Panc1 (cell line): Measurements from ENCODE around the gene IQUB. TPM values are rescaled to one million over a fixed set of nuclear protein-coding genes. Genes with fewer than 3 reads are reported as not detected.

ENCODE experiments used
- ATAC-seq: fragments of 200-7000 bp; cut with Tn5 transposase; 2 replicates; pipeline ENCODE4 v1.9.1; 2020; ENCODE audit warnings: mild to moderate bottlenecking, moderate library complexity
- BruUV-seq: library from RNA; stranded (reverse); fragments of 400-500 nt; replicated peaks from 2 replicates; lab custom pipeline; 2021; lab: Mats Ljungman, UMichigan
- CTCF ChIA-PET: fragments of 300-600 bp; sonication (Branson Sonifier 250); formaldehyde crosslinking; loops from one replicate; lab custom pipeline; 2022; ENCODE audit warnings: antibody characterized with exemption; lab: Charles Lee
- POLR2A ChIA-PET: fragments of 300-600 bp; sonication (Branson Sonifier 250); formaldehyde crosslinking; loops from one replicate; lab custom pipeline; 2022; ENCODE audit warnings: antibody characterized with exemption; lab: Charles Lee
- DNase-seq: peaks from one replicate; pipeline ENCODE4 v3.0.0-alpha.2; 2010; ENCODE audit warnings: low read depth, low spot score
- H3K27ac ChIP-seq: 2 replicates; pipeline ENCODE4 v1.5.1; 2011; ENCODE audit warnings: mild to moderate bottlenecking, low read length, inconsistent platforms
- H3K27me3 ChIP-seq: fragments of 200-500 bp; sonication (Bioruptor generic); 2 replicates; pipeline ENCODE4 v1.6.0; 2014; ENCODE audit warnings: low read length, inconsistent platforms; ENCODE audit not compliant: control insufficient read depth, insufficient read depth
- H3K36me3 ChIP-seq: fragments of 200-500 bp; sonication (Bioruptor generic); 2 replicates; pipeline ENCODE4 v1.5.1; 2014; ENCODE audit warnings: inconsistent platforms, mild to moderate bottlenecking, low read length, moderate library complexity; ENCODE audit not compliant: control insufficient read depth, insufficient read depth
- H3K4me1 ChIP-seq: 2 replicates; pipeline ENCODE4 v1.5.1; 2011; ENCODE audit warnings: inconsistent platforms, mild to moderate bottlenecking, low read length, moderate library complexity; ENCODE audit not compliant: control insufficient read depth, insufficient read depth
- H3K4me3 ChIP-seq, 2 experiments: 2 replicates each; pipeline ENCODE4 v1.5.1; 2011 to 2012; ENCODE audit warnings: low read depth in 2 of 2, low read length in 2 of 2, mild to moderate bottlenecking in 2 of 2, inconsistent platforms in 1 of 2, moderate library complexity in 1 of 2
- H3K9me3 ChIP-seq: fragments of 200-500 bp; sonication (Bioruptor generic); 2 replicates; pipeline ENCODE4 v1.5.1; 2014; ENCODE audit warnings: low read depth, mild to moderate bottlenecking, inconsistent platforms, low read length, moderate library complexity; ENCODE audit not compliant: control insufficient read depth, insufficient read depth
- CTCF ChIP-seq: fragments of 450-650 bp; IDR thresholded peaks from 2 replicates; pipeline ENCODE4 v1.5.1; 2017; ENCODE audit warnings: mild to moderate bottlenecking
- POLR2AphosphoS5 ChIP-seq: IDR thresholded peaks from 2 replicates; pipeline ENCODE4 v1.6.1; 2012; ENCODE audit warnings: mild to moderate bottlenecking, low read depth, low read length, moderate library complexity
- SIN3A ChIP-seq: IDR thresholded peaks from 2 replicates; pipeline ENCODE4 v1.6.1; 2012; ENCODE audit warnings: low read depth, mild to moderate bottlenecking, low read length, moderate library complexity, borderline replicate concordance; ENCODE audit not compliant: insufficient read depth
- TCF7L2 ChIP-seq: IDR thresholded peaks from 2 replicates; pipeline ENCODE4 v1.6.1; 2011; ENCODE audit warnings: mild to moderate bottlenecking, low read depth, low read length, inconsistent platforms
- in situ Hi-C: cut with HindIII; loops from 2 replicates; pipeline ENCODE4 v1.10.0; 2016; ENCODE audit warnings: low sequenced_read_pairs, low pct_unique_long_range_greater_than_20kb
- intact Hi-C: fragments of 100-400 bp; cut with micrococcal nuclease; formaldehyde crosslinking; loops from one replicate; pipeline ENCODE4 v1.10.0; 2022; ENCODE audit not compliant: unreplicated experiment
- total RNA-seq: library from RNA; stranded (reverse); gene quantifications from one replicate; pipeline ENCODE4 v1.2.1, GENCODE V29; 2021; ENCODE audit not compliant: unreplicated experiment
- TF ChIP-seq, protein P1 (sequence below), 2 experiments: IDR thresholded peaks; 2 replicates each; pipeline ENCODE4 v1.6.1; 2011 to 2012; ENCODE audit warnings: low read depth in 2 of 2, control low read depth in 1 of 2, low read length in 1 of 2, mild to moderate bottlenecking in 1 of 2, moderate library complexity in 1 of 2; ENCODE audit not compliant: insufficient read depth in 1 of 2

The IQUB gene
- total RNA-seq, 1 experiment from 2014 or later = 0.59 TPM

DNA sequence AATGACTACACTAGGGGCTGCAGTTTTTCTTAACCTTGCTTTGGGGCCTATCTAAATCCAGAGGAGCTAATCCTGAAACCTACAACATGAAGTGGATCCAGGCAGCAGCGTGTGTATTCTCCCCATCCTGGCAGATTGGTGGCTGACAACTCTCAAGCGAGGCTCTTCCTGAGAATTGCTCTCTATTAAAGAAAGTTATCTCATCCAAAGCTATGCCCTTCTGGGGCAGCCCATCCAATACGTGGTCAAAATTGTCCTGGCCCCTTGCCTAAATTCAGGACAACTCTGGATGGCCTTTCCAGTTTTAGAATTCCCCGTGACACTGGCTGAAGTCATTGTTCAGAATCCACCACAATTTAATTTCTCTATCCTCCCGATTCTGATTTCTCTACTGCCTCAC is 66.1 kb downstream of the IQUB start:
- no peaks in the 10 kb centered on the region for H3K4me1 ChIP-seq
- ChIA-PET POLR2A (no interaction called here), CTCF (no interaction called here)
- in situ Hi-C loops = no loop called here
- H3K4me3 ChIP-seq = no peak overlapping the region
- ATAC-seq (no peak), DNase-seq (no peak)
- no peaks in the 10 kb centered on the region for H3K36me3 ChIP-seq
- no TSS peak for BruUV-seq
- H3K27ac ChIP-seq = no peak overlapping the region
- no peak for TF ChIP-seq TCF7L2
- TF ChIP-seq SIN3A = no peak
- TF ChIP-seq, protein P1, sequence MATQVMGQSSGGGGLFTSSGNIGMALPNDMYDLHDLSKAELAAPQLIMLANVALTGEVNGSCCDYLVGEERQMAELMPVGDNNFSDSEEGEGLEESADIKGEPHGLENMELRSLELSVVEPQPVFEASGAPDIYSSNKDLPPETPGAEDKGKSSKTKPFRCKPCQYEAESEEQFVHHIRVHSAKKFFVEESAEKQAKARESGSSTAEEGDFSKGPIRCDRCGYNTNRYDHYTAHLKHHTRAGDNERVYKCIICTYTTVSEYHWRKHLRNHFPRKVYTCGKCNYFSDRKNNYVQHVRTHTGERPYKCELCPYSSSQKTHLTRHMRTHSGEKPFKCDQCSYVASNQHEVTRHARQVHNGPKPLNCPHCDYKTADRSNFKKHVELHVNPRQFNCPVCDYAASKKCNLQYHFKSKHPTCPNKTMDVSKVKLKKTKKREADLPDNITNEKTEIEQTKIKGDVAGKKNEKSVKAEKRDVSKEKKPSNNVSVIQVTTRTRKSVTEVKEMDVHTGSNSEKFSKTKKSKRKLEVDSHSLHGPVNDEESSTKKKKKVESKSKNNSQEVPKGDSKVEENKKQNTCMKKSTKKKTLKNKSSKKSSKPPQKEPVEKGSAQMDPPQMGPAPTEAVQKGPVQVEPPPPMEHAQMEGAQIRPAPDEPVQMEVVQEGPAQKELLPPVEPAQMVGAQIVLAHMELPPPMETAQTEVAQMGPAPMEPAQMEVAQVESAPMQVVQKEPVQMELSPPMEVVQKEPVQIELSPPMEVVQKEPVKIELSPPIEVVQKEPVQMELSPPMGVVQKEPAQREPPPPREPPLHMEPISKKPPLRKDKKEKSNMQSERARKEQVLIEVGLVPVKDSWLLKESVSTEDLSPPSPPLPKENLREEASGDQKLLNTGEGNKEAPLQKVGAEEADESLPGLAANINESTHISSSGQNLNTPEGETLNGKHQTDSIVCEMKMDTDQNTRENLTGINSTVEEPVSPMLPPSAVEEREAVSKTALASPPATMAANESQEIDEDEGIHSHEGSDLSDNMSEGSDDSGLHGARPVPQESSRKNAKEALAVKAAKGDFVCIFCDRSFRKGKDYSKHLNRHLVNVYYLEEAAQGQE (IDR thresholded peaks at IDR 0.05; ENCODE audit: insufficient read depth in 1 of 2, low read depth in 2 of 2, low read length in 1 of 2) = no peak
- no peak for TF ChIP-seq CTCF
- no peak for TF ChIP-seq POLR2AphosphoS5
- no peaks in the 10 kb centered on the region for H3K27me3 ChIP-seq
- intact Hi-C loops = no loop called here
- no peaks in the 10 kb centered on the region for H3K9me3 ChIP-seq

DNA sequence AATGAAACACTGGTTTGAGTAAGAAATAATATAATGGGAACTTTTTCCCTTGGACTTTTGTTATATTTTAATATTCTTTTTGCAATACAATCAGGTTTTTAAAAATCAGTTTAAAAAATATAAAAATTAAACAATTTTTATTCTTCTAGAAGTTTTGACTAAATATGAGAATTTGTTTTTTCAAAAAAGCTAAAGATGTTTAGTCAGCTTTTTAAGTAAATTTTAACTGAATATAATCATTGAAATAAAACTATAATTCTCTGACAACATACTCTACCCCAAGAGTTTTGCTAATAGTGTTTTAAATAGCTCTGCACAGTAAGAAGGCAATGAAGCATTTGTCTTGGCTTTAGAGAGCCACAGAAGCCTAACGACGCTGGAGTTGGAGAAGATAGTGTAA is 70.5 kb downstream of the IQUB start:
- ATAC-seq (no peak), DNase-seq (no peak)
- ChIA-PET POLR2A (no interaction called here), CTCF (no interaction called here)
- in situ Hi-C loops (no loop called here), intact Hi-C loops (no loop called here)
- no peaks in the 10 kb centered on the region for H3K4me1 ChIP-seq
- H3K27ac ChIP-seq = no peak overlapping the region
- H3K9me3 ChIP-seq = no peaks in the 10 kb centered on the region
- no peaks in the 10 kb centered on the region for H3K27me3 ChIP-seq
- no TSS peak for BruUV-seq
- no peak overlapping the region for H3K4me3 ChIP-seq
- no peak for TF ChIP-seq TCF7L2
- TF ChIP-seq, protein P1 (IDR thresholded peaks at IDR 0.05; ENCODE audit: insufficient read depth in 1 of 2, low read depth in 2 of 2, low read length in 1 of 2) = no peak
- TF ChIP-seq CTCF = no peak
- TF ChIP-seq POLR2AphosphoS5 = no peak
- TF ChIP-seq SIN3A = no peak
- no peaks in the 10 kb centered on the region for H3K36me3 ChIP-seq
